ENCODE data around the gene PIP4K2C.

Gene PIP4K2C

DNA sequence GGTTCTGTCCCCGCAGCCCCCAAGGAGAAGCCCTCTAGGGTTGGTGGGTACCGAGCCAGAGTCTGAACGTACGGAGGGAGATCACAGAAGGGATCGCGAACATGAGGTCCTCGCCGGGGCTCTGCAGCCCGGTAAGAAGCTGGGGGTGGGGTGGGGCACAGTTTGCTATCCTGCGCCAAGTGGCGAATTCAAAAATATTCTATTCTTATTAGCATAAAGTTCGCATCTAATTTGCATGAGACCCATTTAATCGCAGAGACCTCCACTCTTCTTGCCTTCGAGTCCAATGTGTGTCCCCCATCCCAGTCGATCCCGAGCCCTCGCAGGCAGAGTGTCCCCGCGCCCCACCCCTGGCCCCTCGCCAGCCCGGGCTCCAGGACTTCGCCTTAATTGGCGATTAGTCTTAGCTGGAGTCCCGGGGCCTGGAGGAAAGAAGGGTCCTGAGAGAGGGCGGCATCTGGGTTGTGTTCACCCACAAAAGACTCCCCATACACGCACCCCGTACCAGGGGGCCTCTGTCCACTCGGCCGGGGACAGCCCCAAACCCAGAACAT is 19.6 kb downstream of the PIP4K2C start:
- Histone ChIP-seq H3K4me3 (ENCODE audit: low read depth, low read length) (peak overlapping the region; percentile 78), H3K27ac (ENCODE audit: low read depth, low read length) (no peak overlapping the region), H3K36me3 (ENCODE audit: control insufficient read depth, insufficient read depth, low read length) (peaks cover 22% of the 10 kb centered on the region), H3K27me3 (ENCODE audit: control insufficient read depth, insufficient read depth, low read length) (peaks cover 48% of the 10 kb centered on the region), H3K9me3 (ENCODE audit: control insufficient read depth, insufficient read depth, low read length) (no peaks in the 10 kb centered on the region), H3K9ac (ENCODE audit: low read depth, low read length) (no peak overlapping the region), H3K4me1 (ENCODE audit: control insufficient read depth, insufficient read depth, low read length) (peaks cover 17% of the 10 kb centered on the region)

DNA sequence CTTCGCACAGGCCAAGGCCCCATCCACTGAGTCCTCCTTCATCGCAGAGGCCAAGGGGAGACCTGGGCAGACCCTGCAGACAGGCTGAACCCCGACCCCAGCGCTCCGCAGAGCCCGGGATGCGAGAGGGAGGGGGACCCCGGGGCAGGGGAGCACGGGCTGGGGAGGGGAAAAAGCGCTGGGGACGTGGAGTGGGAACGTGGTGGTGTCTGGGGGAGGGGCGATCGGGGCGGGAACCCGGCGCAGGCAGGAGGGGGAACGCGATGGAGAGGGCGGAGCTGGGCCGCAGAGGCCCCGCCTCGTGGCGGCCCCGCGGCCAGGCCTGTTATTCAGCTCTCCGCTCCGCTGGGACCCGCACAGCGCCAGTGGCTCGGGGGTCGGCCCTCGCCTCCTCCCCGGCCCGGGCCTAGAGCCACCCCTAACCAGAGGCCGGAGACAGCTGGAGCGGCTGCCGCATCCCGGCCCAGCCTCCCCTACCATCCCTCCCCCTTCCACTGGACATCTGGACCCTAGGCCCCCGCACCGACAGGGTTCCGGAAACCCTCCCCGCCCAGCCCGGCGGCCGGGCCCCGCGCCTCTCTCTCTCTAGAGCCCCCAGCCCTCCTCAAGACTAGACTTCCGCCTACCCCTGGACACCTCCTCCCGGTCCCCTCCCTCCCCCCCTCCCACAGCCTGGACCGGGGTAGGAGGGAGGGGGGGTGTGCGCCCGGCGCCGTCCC is 20.3 kb downstream of the PIP4K2C start, which contains the start of gene ARHGEF25:
TSS of gene ARHGEF25 (plus strand) at position 328 of the 719 bp plus-strand sequence. CDS start 460 bp downstream, outside the sequence.
- Histone ChIP-seq H3K36me3 (ENCODE audit: control insufficient read depth, insufficient read depth, low read length) (peaks cover 22% of the 10 kb centered on the region), H3K4me3 (ENCODE audit: low read depth, low read length) (peak within 1 kb of the TSS; percentile 78), H3K27me3 (ENCODE audit: control insufficient read depth, insufficient read depth, low read length) (peaks cover 55% of the 10 kb centered on the region), H3K27ac (ENCODE audit: low read depth, low read length) (no peak within 1 kb of the TSS), H3K9ac (ENCODE audit: low read depth, low read length) (no peak within 1 kb of the TSS), H3K9me3 (ENCODE audit: control insufficient read depth, insufficient read depth, low read length) (no peaks in the 10 kb centered on the region), H3K4me1 (ENCODE audit: control insufficient read depth, insufficient read depth, low read length) (peaks cover 14% of the 10 kb centered on the region)

DNA sequence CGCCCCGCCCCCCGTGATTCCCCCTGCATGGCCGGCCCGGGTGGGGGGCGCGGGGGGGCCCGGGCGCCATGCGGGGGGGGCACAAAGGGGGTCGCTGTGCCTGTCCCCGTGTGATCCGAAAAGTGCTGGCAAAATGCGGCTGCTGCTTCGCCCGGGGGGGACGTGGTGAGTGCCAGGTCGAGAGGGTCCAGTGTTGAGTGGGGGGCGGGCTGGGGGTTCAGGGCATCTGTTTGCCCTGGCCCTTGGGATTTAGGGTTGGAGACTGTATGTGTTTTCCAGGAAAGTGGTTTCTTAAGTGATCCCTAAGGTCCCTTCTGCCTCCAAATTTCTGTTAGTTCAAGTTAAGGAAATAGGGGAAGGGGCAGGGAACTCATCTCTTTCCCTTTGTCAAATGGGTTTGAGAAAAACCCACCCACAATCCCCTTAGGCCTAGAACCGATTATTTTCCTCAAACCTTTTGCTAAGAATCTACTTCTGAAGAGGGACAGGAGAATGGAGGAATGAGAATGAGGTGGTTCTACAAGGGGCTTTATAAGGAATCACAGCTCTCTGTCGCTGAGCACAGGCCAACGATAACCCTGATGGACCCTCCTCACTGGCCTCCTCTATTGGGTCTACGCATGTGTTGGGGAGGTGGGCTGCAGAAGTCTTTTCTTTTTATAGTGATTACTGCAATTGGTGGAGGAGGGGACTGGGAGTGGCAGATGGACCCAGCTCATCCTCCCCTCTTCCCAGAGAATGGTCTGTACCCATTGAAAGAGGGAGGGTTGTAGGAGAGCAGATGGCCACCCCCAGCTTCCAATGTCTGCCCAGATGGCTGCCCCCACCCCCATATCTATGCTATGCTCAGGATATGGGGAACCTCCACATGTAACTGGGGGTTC is 21.1 kb downstream of the PIP4K2C start:
- H3K4me1 ChIP-seq (ENCODE audit: control insufficient read depth, insufficient read depth, low read length), result peaks cover 14% of the 10 kb centered on the region
- H3K9me3 ChIP-seq (ENCODE audit: control insufficient read depth, insufficient read depth, low read length), result no peaks in the 10 kb centered on the region
- no peak overlapping the region for H3K9ac ChIP-seq (ENCODE audit: low read depth, low read length)
- no peak overlapping the region for H3K27ac ChIP-seq (ENCODE audit: low read depth, low read length)
- H3K4me3 ChIP-seq (ENCODE audit: low read depth, low read length), result peak overlapping the region; percentile 54
- H3K27me3 ChIP-seq (ENCODE audit: control insufficient read depth, insufficient read depth, low read length), result peaks cover 61% of the 10 kb centered on the region
- H3K36me3 ChIP-seq (ENCODE audit: control insufficient read depth, insufficient read depth, low read length), result peaks cover 15% of the 10 kb centered on the region

- Histone ChIP-seq H3K9me3 (ENCODE audit: control insufficient read depth, insufficient read depth, low read length) (no peaks in the 10 kb centered on the region), H3K9ac (ENCODE audit: low read depth, low read length) (no peak overlapping the region), H3K36me3 (ENCODE audit: control insufficient read depth, insufficient read depth, low read length) (peaks cover 8% of the 10 kb centered on the region), H3K4me3 (ENCODE audit: low read depth, low read length) (no peak overlapping the region), H3K27me3 (ENCODE audit: control insufficient read depth, insufficient read depth, low read length) (peaks cover 69% of the 10 kb centered on the region), H3K27ac (ENCODE audit: low read depth, low read length) (no peak overlapping the region), H3K4me1 (ENCODE audit: control insufficient read depth, insufficient read depth, low read length) (peaks cover 14% of the 10 kb centered on the region)
These were observed 21.9 kb downstream of the PIP4K2C start for GRCh38 chr12:57612711-57613426.

DNA sequence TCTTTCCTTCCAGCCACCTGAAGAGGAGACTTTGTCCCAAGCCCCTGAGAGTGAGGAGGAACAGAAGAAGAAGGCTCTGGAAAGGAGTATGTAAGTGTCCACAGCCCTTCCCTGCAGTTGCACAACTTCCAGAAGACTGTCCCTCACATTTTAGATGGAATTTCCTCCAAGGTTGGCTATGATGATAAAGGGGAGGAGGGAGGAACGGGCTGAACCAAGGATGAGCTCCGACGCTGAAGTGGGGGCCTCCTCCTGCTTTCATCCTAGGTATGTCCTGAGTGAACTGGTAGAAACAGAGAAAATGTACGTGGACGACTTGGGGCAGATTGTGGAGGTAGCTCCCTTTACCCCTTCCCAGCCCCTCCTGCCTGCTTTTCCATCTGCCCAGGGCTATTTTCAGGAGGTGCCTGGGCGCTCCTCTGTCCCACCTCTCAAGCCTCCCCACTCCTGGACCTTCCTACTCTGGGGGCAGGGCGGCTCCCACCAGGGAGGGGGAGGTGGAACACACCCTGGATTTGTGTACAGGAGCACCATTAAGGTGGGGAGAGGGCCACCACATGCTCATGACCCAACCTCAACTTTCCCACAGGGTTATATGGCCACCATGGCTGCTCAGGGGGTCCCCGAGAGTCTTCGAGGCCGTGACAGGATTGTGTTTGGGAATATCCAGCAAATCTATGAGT is 22.6 kb downstream of the PIP4K2C start:
- peaks cover 13% of the 10 kb centered on the region for H3K4me1 ChIP-seq (ENCODE audit: control insufficient read depth, insufficient read depth, low read length)
- peaks cover 2% of the 10 kb centered on the region for H3K36me3 ChIP-seq (ENCODE audit: control insufficient read depth, insufficient read depth, low read length)
- H3K9ac ChIP-seq (ENCODE audit: low read depth, low read length), result no peak overlapping the region
- H3K27me3 ChIP-seq (ENCODE audit: control insufficient read depth, insufficient read depth, low read length), result peaks cover 76% of the 10 kb centered on the region
- H3K9me3 ChIP-seq (ENCODE audit: control insufficient read depth, insufficient read depth, low read length), result no peaks in the 10 kb centered on the region
- no peak overlapping the region for H3K4me3 ChIP-seq (ENCODE audit: low read depth, low read length)
- no peak overlapping the region for H3K27ac ChIP-seq (ENCODE audit: low read depth, low read length)

DNA sequence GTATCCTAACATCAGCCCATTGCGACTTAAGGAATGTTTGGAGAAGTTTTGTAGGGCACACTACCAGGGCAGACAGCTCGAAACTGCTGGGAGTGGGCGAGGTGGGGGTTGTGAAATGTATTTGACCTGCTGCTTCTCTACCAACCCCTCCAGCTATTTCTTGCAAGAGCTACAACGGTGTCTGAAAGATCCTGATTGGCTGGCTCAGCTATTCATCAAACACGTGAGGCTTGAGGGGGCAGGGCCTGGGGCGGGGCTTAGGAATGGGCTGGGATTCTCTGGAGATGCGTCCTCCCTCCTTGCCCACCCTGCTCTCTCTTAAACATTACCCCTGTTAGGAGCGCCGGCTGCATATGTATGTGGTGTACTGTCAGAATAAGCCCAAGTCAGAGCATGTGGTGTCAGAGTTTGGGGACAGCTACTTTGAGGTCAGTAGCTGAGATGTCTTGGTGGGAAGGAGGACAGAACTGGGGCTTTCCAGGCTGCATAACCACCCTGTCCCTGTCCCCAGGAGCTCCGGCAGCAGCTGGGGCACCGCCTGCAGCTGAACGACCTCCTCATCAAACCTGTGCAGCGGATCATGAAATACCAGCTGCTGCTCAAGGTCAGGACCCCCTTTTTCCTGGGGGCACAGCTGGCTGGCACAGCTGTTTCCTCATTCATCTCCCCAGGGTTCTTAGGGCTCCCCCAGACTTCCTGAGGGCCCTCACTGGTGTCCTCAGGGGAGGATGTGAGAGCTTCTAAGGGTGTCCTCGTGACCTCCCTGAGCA is 23.4 kb downstream of the PIP4K2C start:
- no peaks in the 10 kb centered on the region for H3K9me3 ChIP-seq (ENCODE audit: control insufficient read depth, insufficient read depth, low read length)
- H3K4me1 ChIP-seq (ENCODE audit: control insufficient read depth, insufficient read depth, low read length), result peaks cover 7% of the 10 kb centered on the region; the same call in 1 of the 2 replicates
- H3K9ac ChIP-seq (ENCODE audit: low read depth, low read length), result no peak overlapping the region
- H3K27ac ChIP-seq (ENCODE audit: low read depth, low read length), result no peak overlapping the region
- H3K4me3 ChIP-seq (ENCODE audit: low read depth, low read length), result no peak overlapping the region
- H3K27me3 ChIP-seq (ENCODE audit: control insufficient read depth, insufficient read depth, low read length), result peaks cover 84% of the 10 kb centered on the region
- H3K36me3 ChIP-seq (ENCODE audit: control insufficient read depth, insufficient read depth, low read length), result no peaks in the 10 kb centered on the region

DNA sequence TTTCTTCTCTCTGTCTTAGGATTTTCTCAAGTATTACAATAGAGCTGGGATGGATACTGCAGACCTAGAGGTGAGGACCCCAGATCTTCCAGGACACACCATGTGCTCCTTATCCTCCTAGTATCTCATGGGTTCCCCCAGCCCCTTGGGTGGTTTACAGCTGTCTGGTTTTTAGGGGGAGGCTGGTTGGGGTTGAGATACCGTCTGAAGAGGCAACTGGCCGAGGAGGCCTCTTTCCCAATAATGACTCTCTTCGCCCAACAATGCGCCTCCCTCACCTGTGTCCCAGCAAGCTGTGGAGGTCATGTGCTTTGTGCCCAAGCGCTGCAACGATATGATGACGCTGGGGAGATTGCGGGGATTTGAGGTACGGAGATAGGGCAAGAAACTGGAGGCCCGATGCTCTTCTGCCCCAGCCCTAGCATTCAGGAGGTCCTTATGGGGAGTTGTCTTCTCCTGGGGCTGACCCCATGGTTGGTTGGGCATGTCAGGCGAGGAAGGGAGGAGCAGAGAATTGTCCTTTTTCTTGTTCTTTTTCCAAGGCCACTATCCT is 24.0 kb downstream of the PIP4K2C start:
- Histone ChIP-seq H3K27me3 (ENCODE audit: control insufficient read depth, insufficient read depth, low read length) (peaks cover 91% of the 10 kb centered on the region), H3K36me3 (ENCODE audit: control insufficient read depth, insufficient read depth, low read length) (no peaks in the 10 kb centered on the region), H3K9ac (ENCODE audit: low read depth, low read length) (no peak overlapping the region), H3K4me1 (ENCODE audit: control insufficient read depth, insufficient read depth, low read length) (peaks cover 10% of the 10 kb centered on the region; the same call in 1 of the 2 replicates), H3K4me3 (ENCODE audit: low read depth, low read length) (no peak overlapping the region), H3K9me3 (ENCODE audit: control insufficient read depth, insufficient read depth, low read length) (no peaks in the 10 kb centered on the region), H3K27ac (ENCODE audit: low read depth, low read length) (no peak overlapping the region)

GRCh38 chr12:57615637-57616036 is 24.6 kb downstream of the PIP4K2C start:
- 0 out of 2 replicates have a peak, but pooled peaks cover 3% of the 10 kb centered on the region for H3K9me3 ChIP-seq (ENCODE audit: control insufficient read depth, insufficient read depth, low read length)
- H3K4me3 ChIP-seq (ENCODE audit: low read depth, low read length), result no peak overlapping the region
- peaks cover 93% of the 10 kb centered on the region for H3K27me3 ChIP-seq (ENCODE audit: control insufficient read depth, insufficient read depth, low read length)
- H3K27ac ChIP-seq (ENCODE audit: low read depth, low read length), result no peak overlapping the region
- no peak overlapping the region for H3K9ac ChIP-seq (ENCODE audit: low read depth, low read length)
- no peaks in the 10 kb centered on the region for H3K36me3 ChIP-seq (ENCODE audit: control insufficient read depth, insufficient read depth, low read length)
- peaks cover 13% of the 10 kb centered on the region for H3K4me1 ChIP-seq (ENCODE audit: control insufficient read depth, insufficient read depth, low read length)

GRCh38 chr12:57616383-57617101 is 25.6 kb downstream of the PIP4K2C start:
- Histone ChIP-seq H3K4me1 (ENCODE audit: control insufficient read depth, insufficient read depth, low read length) (peaks cover 19% of the 10 kb centered on the region), H3K9me3 (ENCODE audit: control insufficient read depth, insufficient read depth, low read length) (0 out of 2 replicates have a peak, but pooled peaks cover 3% of the 10 kb centered on the region), H3K27ac (ENCODE audit: low read depth, low read length) (no peak overlapping the region), H3K36me3 (ENCODE audit: control insufficient read depth, insufficient read depth, low read length) (no peaks in the 10 kb centered on the region), H3K27me3 (ENCODE audit: control insufficient read depth, insufficient read depth, low read length) (peaks cover 97% of the 10 kb centered on the region), H3K4me3 (ENCODE audit: low read depth, low read length) (no peak overlapping the region), H3K9ac (ENCODE audit: low read depth, low read length) (no peak overlapping the region)
